ENCODE results near the gene CA11.

DNA sequence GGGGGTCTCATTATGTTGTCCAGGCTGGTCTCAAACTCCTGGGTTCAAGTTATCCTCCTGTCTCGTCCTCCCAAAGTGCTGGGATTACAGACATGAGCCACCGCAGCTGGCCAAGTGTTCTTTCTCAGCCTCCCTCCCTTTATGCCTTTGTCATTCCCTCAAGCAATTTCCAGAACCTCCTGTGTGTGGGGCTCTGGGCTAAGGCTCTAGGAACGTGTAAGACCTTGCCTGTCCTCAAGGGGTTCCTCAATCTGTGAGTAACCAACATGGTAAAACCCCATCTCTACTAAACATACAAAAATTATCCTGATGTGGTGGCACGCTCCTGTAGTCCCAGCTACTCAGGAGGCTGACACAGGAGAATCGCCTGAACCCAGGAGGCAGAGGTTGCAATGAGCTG, 55.0 kb downstream of the CA11 start:
- no peak for TF ChIP-seq EZH2 (IDR thresholded peaks at IDR 0.05; ENCODE audit: low read length, missing control alignments)
- TF ChIP-seq, protein P1, sequence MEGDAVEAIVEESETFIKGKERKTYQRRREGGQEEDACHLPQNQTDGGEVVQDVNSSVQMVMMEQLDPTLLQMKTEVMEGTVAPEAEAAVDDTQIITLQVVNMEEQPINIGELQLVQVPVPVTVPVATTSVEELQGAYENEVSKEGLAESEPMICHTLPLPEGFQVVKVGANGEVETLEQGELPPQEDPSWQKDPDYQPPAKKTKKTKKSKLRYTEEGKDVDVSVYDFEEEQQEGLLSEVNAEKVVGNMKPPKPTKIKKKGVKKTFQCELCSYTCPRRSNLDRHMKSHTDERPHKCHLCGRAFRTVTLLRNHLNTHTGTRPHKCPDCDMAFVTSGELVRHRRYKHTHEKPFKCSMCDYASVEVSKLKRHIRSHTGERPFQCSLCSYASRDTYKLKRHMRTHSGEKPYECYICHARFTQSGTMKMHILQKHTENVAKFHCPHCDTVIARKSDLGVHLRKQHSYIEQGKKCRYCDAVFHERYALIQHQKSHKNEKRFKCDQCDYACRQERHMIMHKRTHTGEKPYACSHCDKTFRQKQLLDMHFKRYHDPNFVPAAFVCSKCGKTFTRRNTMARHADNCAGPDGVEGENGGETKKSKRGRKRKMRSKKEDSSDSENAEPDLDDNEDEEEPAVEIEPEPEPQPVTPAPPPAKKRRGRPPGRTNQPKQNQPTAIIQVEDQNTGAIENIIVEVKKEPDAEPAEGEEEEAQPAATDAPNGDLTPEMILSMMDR (conservative IDR thresholded peaks at IDR 0.05 in 1 of 2, IDR thresholded peaks at IDR 0.05 in 1 of 2; ENCODE audit: low read depth in 1 of 2, low read length in 2 of 2): no peak
